Thyroid gland (tissue), 4 donors: ENCODE measurements around the gene CDKN2D. TPM values are rescaled to one million over a fixed set of nuclear protein-coding genes. Genes with fewer than 3 reads are reported as not detected.

Experiments
- DNase-seq, 2 donors: peaks; one replicate each; pipeline ENCODE4 v3.0.0-alpha.2; 2019
- H3K27ac ChIP-seq, 3 donors: fragments of 200-600 bp; sonication (generic); 1 replicate in 2 of 3; 2 replicates in 1 of 3; pipeline ENCODE4 v1.5.1; 2016 to 2019; ENCODE audit warnings: mild to moderate bottlenecking in 1 of 3, moderate library complexity in 1 of 3
- H3K27me3 ChIP-seq: fragments of 200-600 bp; sonication (generic); one replicate; pipeline ENCODE4 v1.5.1; 2019
- H3K36me3 ChIP-seq, 2 donors: fragments of 200-600 bp; sonication (generic); one replicate each; pipeline ENCODE4 v1.5.1; 2016 to 2019
- H3K4me1 ChIP-seq, 2 donors: fragments of 200-600 bp; sonication (generic); one replicate each; pipeline ENCODE4 v1.5.1; 2017 to 2019
- H3K4me3 ChIP-seq, 3 donors: fragments of 200-600 bp; sonication (generic); replicated peaks in 1 of 3; 1 replicate in 2 of 3; 2 replicates in 1 of 3; pipeline ENCODE4 v1.5.1; 2016; ENCODE audit warnings: mild to moderate bottlenecking in 1 of 3
- H3K9me3 ChIP-seq: fragments of 200-600 bp; sonication (generic); one replicate; pipeline ENCODE4 v1.5.1; 2017
- POLR2A ChIP-seq, 2 donors: fragments of 450-650 bp; IDR thresholded peaks; one replicate each; pipeline ENCODE4 v1.6.1; 2017; ENCODE audit warnings: antibody characterized with exemption in 2 of 2, mild to moderate bottlenecking in 2 of 2, moderate library complexity in 1 of 2
- WGBS, 2 donors: methylation state at CpG; one replicate each; pipeline ENCODE4 v1.1.5; 2017; 5-methylcytosine and 5-hydroxymethylcytosine counted together
- intact Hi-C: fragments of 100-400 bp; cut with DNase I; formaldehyde crosslinking; loops from one replicate; pipeline ENCODE4 v1.15.1; 2023
- total RNA-seq, 4 donors: library from RNA; depleted of rRNA; stranded (reverse); fragments of >200 nt; gene quantifications; one replicate each; pipeline ENCODE4 v1.2.3, GENCODE V29; 2016
- TF ChIP-seq, protein P1 (sequence below), 6 experiments: fragments of 200-600 bp in 3 of 6; fragments of 450-650 bp in 3 of 6; sonication (generic) in 3 of 6; IDR thresholded peaks; one replicate each; pipeline ENCODE4 v1.5.1; 2016 to 2019; ENCODE audit warnings: antibody characterized with exemption in 6 of 6, mild to moderate bottlenecking in 2 of 6, inconsistent platforms in 1 of 6, moderate library complexity in 1 of 6

Gene CDKN2D
- total RNA-seq, 4 donors from 2014 or later = 2.0 to 8.2 (median 3.7) TPM

DNA sequence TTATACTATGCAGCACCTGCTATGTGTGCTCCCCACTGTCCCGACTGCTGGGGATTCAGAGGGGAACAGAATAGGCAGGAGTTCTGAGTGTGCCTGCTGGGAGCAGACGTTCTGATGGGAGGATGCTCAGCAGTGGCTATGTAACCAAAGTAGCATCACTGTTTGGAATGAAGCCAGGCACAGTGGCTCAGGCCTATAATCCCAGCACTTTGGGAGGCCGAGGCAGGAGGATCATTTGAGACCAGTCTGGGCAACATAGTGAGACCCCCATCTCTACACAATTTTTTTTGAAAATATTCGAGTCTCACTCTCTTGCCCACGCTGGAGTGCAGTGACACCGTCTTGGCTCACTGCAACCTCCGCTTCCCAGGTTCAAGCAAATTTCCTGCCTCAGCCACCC, 19.0 kb downstream of the CDKN2D start:
- Histone ChIP-seq H3K4me1 (peaks cover 6 to 10% of the 10 kb centered on the region in 2 donors), H3K36me3 (peaks cover 56 to 62% of the 10 kb centered on the region in 2 donors), H3K27me3 (no peaks in the 10 kb centered on the region), H3K4me3 (no peak overlapping the region), H3K27ac (no peak overlapping the region), H3K9me3 (no peaks in the 10 kb centered on the region)
- no peak for DNase-seq
- intact Hi-C loops = no loop called here
- TF ChIP-seq, protein P1, sequence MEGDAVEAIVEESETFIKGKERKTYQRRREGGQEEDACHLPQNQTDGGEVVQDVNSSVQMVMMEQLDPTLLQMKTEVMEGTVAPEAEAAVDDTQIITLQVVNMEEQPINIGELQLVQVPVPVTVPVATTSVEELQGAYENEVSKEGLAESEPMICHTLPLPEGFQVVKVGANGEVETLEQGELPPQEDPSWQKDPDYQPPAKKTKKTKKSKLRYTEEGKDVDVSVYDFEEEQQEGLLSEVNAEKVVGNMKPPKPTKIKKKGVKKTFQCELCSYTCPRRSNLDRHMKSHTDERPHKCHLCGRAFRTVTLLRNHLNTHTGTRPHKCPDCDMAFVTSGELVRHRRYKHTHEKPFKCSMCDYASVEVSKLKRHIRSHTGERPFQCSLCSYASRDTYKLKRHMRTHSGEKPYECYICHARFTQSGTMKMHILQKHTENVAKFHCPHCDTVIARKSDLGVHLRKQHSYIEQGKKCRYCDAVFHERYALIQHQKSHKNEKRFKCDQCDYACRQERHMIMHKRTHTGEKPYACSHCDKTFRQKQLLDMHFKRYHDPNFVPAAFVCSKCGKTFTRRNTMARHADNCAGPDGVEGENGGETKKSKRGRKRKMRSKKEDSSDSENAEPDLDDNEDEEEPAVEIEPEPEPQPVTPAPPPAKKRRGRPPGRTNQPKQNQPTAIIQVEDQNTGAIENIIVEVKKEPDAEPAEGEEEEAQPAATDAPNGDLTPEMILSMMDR (IDR thresholded peaks at IDR 0.05) = no peak
- WGBS, 2 donors = 89 to 98% methylated on average over 7 of the region's 7 CpGs

- no peak for DNase-seq
- WGBS, 2 donors = 93 to 95% methylated on average over 18 of the region's 18 CpGs
- H3K36me3 ChIP-seq = peaks cover 51 to 52% of the 10 kb centered on the region in 2 donors
These were observed 20.0 kb downstream of the CDKN2D start for GRCh38 chr19:10548746-10549276.

DNA sequence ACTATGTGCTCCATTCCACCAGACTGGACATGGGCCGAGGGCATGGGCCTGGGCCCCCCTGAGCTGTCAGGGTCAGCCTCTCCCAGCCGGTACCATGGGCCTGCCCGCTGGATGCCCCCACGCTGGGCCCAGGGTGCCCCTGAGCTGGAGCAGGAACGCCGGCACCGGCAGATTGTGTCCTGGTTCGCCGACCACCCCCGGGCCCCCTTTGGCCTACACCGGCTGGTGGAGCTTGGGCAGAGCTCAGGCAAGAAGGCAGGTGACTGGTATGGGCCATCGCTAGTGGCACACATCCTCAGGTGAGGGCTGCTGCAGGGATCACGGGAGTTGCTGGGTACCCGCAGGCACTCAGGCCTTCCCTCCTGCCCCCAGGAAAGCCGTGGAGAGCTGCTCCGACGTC, 22.0 kb downstream of the CDKN2D start:
- Histone ChIP-seq H3K4me3 (no peak overlapping the region), H3K27me3 (no peaks in the 10 kb centered on the region), H3K4me1 (peaks cover 12 to 14% of the 10 kb centered on the region in 2 donors), H3K36me3 (peaks cover 31 to 34% of the 10 kb centered on the region in 2 donors), H3K27ac (no peak overlapping the region), H3K9me3 (no peaks in the 10 kb centered on the region)
- intact Hi-C loops = no loop called here
- TF ChIP-seq POLR2A (IDR thresholded peaks at IDR 0.05) = no peak
- TF ChIP-seq, protein P1 (IDR thresholded peaks at IDR 0.05) = no peak
- DNase-seq = no peak
- 74 to 92% methylated on average over 4 to 13 of the region's 17 CpGs for WGBS, 2 donors

More at GRCh38 chr19:10548746-10549276, 20.0 kb downstream of the CDKN2D start:
- intact Hi-C loops = no loop called here
- H3K9me3 ChIP-seq = no peaks in the 10 kb centered on the region
- no peak overlapping the region for H3K4me3 ChIP-seq
- H3K27me3 ChIP-seq = no peaks in the 10 kb centered on the region
- H3K4me1 ChIP-seq = peaks cover 10 to 14% of the 10 kb centered on the region in 2 donors
- no peak overlapping the region for H3K27ac ChIP-seq
- TF ChIP-seq, protein P1 (IDR thresholded peaks at IDR 0.05) = no peak
- TF ChIP-seq POLR2A (IDR thresholded peaks at IDR 0.05) = no peak

- 49% methylated on average over 5 to 17 of the region's 23 CpGs for WGBS, 2 donors
- intact Hi-C loops = no loop called here
- Histone ChIP-seq H3K4me3 (peak overlapping the region; percentile 91 to 94 (median 92)), H3K9me3 (no peaks in the 10 kb centered on the region), H3K27ac (peak overlapping the region in 2 of 3 donors; percentile 36 to 81), H3K4me1 (peaks cover 12 to 14% of the 10 kb centered on the region in 2 donors), H3K36me3 (peaks cover 20 to 27% of the 10 kb centered on the region in 2 donors), H3K27me3 (no peaks in the 10 kb centered on the region)
- DNase-seq = peak; percentile 17 to 29
- no peak for TF ChIP-seq POLR2A (IDR thresholded peaks at IDR 0.05)
- TF ChIP-seq, protein P1 (IDR thresholded peaks at IDR 0.05) = no peak
These were observed 24.0 kb downstream of the CDKN2D start for GRCh38 chr19:10544753-10545251.

GRCh38 chr19:10544242-10544752, 24.5 kb downstream of the CDKN2D start:
- intact Hi-C loops = no loop called here
- Histone ChIP-seq H3K9me3 (no peaks in the 10 kb centered on the region), H3K4me1 (peaks cover 12 to 14% of the 10 kb centered on the region in 2 donors), H3K36me3 (peaks cover 15 to 22% of the 10 kb centered on the region in 2 donors), H3K27ac (peak overlapping the region; percentile 81 to 85 (median 83)), H3K4me3 (peak overlapping the region; percentile 91 to 94 (median 92)), H3K27me3 (no peaks in the 10 kb centered on the region)
- WGBS, 2 donors = 9 to 23% methylated on average over 4 to 21 of the region's 22 CpGs
- DNase-seq = peak; percentile 69
- TF ChIP-seq POLR2A (IDR thresholded peaks at IDR 0.05) = no peak
- TF ChIP-seq, protein P1 (IDR thresholded peaks at IDR 0.05) = no peak
